SKM-1 treated with dmso at 0.1 percent for 144 hours (cell line): ENCODE measurements around the gene SH3RF2.

Source experiments
- DNase-seq: peaks from one replicate; lab custom pipeline; 2025; ENCODE audit not compliant: unreplicated experiment; lab: John Stamatoyannopoulos, UW

SH3RF2 gene

GRCh38 chr5:145921211-145921610, 15.2 kb upstream of the SH3RF2 start:
- DNase-seq: no peak

- DNase-seq: no peak
These were observed 14.3 kb upstream of the SH3RF2 start for GRCh38 chr5:145922059-145922458.

GRCh38 chr5:145923405-145923804, 13.0 kb upstream of the SH3RF2 start:
- no peak for DNase-seq

GRCh38 chr5:145924849-145925248, 11.5 kb upstream of the SH3RF2 start:
- no peak for DNase-seq

GRCh38 chr5:145925353-145925752, 11.0 kb upstream of the SH3RF2 start:
- no peak for DNase-seq

GRCh38 chr5:145925803-145926202, 10.6 kb upstream of the SH3RF2 start:
- DNase-seq: no peak

GRCh38 chr5:145931718-145932117, 4.7 kb upstream of the SH3RF2 start:
- DNase-seq: no peak

GRCh38 chr5:145934276-145934675, 2.1 kb upstream of the SH3RF2 start:
- DNase-seq: no peak

- no peak for DNase-seq
These were observed 1.3 kb downstream of the SH3RF2 start for GRCh38 chr5:145937432-145938250.

- no peak for DNase-seq
These were observed 2.6 kb downstream of the SH3RF2 start for GRCh38 chr5:145938776-145939539.

GRCh38 chr5:145939540-145940065, 3.2 kb downstream of the SH3RF2 start:
- DNase-seq: no peak

- DNase-seq: no peak
These were observed 4.7 kb downstream of the SH3RF2 start for GRCh38 chr5:145941096-145941447.

GRCh38 chr5:145941448-145942130, 5.2 kb downstream of the SH3RF2 start:
- no peak for DNase-seq

GRCh38 chr5:145942201-145942600, 5.8 kb downstream of the SH3RF2 start:
- DNase-seq: no peak

- no peak for DNase-seq
These were observed 6.4 kb downstream of the SH3RF2 start for GRCh38 chr5:145942749-145943148.

- peak; percentile 12 for DNase-seq
These were observed 7.3 kb downstream of the SH3RF2 start for GRCh38 chr5:145943674-145944121.

- DNase-seq: no peak
These were observed 8.0 kb downstream of the SH3RF2 start for GRCh38 chr5:145944328-145944727.

GRCh38 chr5:145945620-145946111, 9.3 kb downstream of the SH3RF2 start:
- no peak for DNase-seq

- DNase-seq: peak; percentile 13
These were observed 9.9 kb downstream of the SH3RF2 start for GRCh38 chr5:145946112-145946861.

- DNase-seq: no peak
These were observed 11.2 kb downstream of the SH3RF2 start for GRCh38 chr5:145947581-145947980.

GRCh38 chr5:145948047-145948446, 11.7 kb downstream of the SH3RF2 start:
- no peak for DNase-seq
